BJ (cell line): ENCODE measurements around the gene CHSY1. TPM values are rescaled to one million over a fixed set of nuclear protein-coding genes. Genes with fewer than 3 reads are reported as not detected.

Experiments used
- CTCF ChIA-PET: fragments of 350-600 bp; formaldehyde crosslinking; extraction: SDS; loops from one replicate; lab custom pipeline; 2021; ENCODE audit warnings: antibody characterized with exemption, inconsistent platforms; lab: Yijun Ruan, JAX
- POLR2A ChIA-PET: fragments of 300-600 bp; sonication (Branson Sonifier 250); formaldehyde crosslinking; extraction: SDS; loops from one replicate; lab custom pipeline; 2021; ENCODE audit warnings: antibody characterized with exemption; lab: Charles Lee
- DNase-seq: peaks from one replicate; pipeline ENCODE4 v3.0.0-alpha.2; 2011; ENCODE audit warnings: low read depth
- H3K27me3 ChIP-seq: 2 replicates; pipeline ENCODE4 v1.6.0; 2011; ENCODE audit warnings: low read length; ENCODE audit not compliant: control insufficient read depth, insufficient read depth
- H3K36me3 ChIP-seq: 2 replicates; pipeline ENCODE4 v1.5.1; 2011; ENCODE audit warnings: low read length; ENCODE audit not compliant: control insufficient read depth, insufficient read depth
- H3K4me3 ChIP-seq: 2 replicates; pipeline ENCODE4 v1.5.1; 2011; ENCODE audit warnings: low read depth, mild to moderate bottlenecking, control low read depth, low read length
- CTCF ChIP-seq: IDR thresholded peaks from 2 replicates; pipeline ENCODE4 v1.5.1; 2011; ENCODE audit warnings: low read depth, mild to moderate bottlenecking, control low read depth, inconsistent platforms, low read length, moderate library complexity; ENCODE audit not compliant: insufficient read depth
- polyA plus RNA-seq: library from polyadenylated mRNA; depleted of rRNA; stranded (reverse); fragments of >200 nt; gene quantifications from 2 replicates; pipeline ENCODE4 v1.2.3, GENCODE V29; 2011

Gene CHSY1
- polyA plus RNA-seq, 1 experiment = 17.7 TPM

GRCh38 chr15:101256757-101257156 is 4.9 kb upstream of the CHSY1 start:
- TF ChIP-seq CTCF = no peak
- no peak overlapping the region for H3K4me3 ChIP-seq
- no peaks in the 10 kb centered on the region for H3K27me3 ChIP-seq
- POLR2A ChIA-PET = no interaction called here
- CTCF ChIA-PET = interaction anchor here (1.1 to 3.4 kb wide), 5 partner anchors 52 to 245 kb away, joined by 3 to 73 read pairs (median 13); no protein-coding TSS in a partner anchor
- DNase-seq = no peak
- no peaks in the 10 kb centered on the region for H3K36me3 ChIP-seq

DNA sequence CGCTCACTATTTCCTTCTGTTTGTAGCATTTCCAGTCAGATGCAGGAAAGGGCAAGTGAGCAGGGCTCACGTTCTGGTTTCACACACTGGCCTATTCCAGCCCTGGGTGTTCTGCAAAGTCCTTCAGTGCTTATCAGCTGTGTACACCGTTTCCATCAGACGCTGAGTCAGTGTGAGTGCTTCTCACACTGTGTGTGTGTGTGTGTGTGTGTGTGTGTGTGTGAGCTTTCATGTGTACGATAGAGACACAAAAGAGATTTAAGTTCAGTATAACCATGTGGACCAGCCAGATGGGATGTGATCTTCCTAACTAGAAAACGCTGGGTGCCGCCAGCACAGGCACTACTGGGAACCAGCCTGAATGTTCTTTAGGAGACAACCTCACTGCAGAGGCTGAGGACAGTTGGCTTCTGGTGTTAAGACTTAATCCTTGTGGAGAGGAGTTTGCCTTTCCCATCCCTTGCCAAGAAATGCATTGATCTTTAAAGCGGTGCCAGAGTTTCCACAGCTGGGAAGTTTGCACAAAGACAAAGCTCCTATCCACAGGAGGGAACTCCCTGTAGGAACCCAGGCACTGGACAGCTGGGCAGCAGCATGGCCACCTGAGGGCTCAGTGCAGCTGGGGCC is 3.9 kb upstream of the CHSY1 start:
- TF ChIP-seq CTCF = no peak
- ChIA-PET CTCF (interaction anchor here (1.0 to 3.4 kb wide), 9 partner anchors 12 to 338 kb away, joined by 3 to 73 read pairs (median 4); no protein-coding TSS in a partner anchor), POLR2A (no interaction called here)
- DNase-seq = no peak
- Histone ChIP-seq H3K27me3 (no peaks in the 10 kb centered on the region), H3K36me3 (no peaks in the 10 kb centered on the region), H3K4me3 (no peak overlapping the region)

GRCh38 chr15:101255051-101255395 is 3.2 kb upstream of the CHSY1 start:
- Histone ChIP-seq H3K27me3 (no peaks in the 10 kb centered on the region), H3K36me3 (no peaks in the 10 kb centered on the region), H3K4me3 (no peak overlapping the region)
- no peak for DNase-seq
- no peak for TF ChIP-seq CTCF
- CTCF ChIA-PET = interaction anchor here (1.0 to 2.2 kb wide), 7 partner anchors 12 to 337 kb away, joined by 3 to 9 read pairs (median 4); no protein-coding TSS in a partner anchor
- POLR2A ChIA-PET = no interaction called here

DNA sequence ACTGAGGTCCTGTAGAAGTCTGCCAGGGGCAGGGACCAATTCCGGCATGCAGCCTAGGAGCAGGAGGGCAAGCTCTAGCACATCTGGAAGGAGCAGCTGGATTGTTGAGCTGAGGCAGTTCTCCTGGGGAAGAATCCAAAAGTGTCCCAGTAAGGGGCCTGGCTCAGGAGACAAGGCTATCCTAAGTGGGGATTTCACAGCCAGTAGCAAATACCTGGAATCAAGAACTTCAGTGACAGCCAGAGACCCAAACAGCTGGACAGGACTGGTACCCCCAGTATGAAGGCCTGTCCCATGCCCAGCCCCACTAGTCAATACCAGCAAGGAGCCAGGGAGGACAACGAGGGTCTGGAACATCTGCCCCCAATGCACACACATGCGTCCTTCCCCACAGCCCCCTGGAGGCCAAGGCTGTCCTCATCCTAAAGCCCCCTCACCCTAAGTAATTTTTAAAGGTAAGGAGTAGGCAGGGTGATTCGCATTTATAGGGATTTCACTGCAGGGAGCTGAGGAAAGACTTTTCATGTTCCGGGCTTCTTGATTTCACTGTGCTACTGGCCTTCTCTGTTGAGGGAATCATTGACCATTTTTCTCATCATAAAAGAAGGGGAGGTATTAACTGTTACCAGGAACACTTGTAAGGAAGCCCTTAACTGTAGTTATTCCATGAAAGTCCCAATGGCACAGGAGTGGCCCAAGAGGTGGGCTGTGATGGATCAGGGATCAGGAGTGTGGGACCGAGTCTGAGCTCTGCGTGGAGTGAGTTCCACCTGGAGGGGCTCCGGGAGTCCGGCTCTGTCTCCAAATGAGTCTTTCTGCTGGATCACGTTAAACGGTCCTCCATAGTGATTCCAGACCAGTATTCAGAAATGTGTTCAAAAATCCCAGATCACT is 2.6 kb upstream of the CHSY1 start:
- TF ChIP-seq CTCF = no peak
- no peaks in the 10 kb centered on the region for H3K36me3 ChIP-seq
- CTCF ChIA-PET = interaction anchor here (1.0 to 2.2 kb wide), 8 partner anchors 13 to 337 kb away, joined by 3 to 9 read pairs (median 4); no protein-coding TSS in a partner anchor

GRCh38 chr15:101252836-101253235 is 988 bp upstream of the CHSY1 start:
- peak overlapping the region; percentile 78 for H3K4me3 ChIP-seq
- CTCF ChIA-PET = interaction anchor here (1.1 to 1.8 kb wide), 5 partner anchors 9 to 244 kb away, joined by 3 to 12 read pairs (median 6); no protein-coding TSS in a partner anchor
- H3K27me3 ChIP-seq = no peaks in the 10 kb centered on the region
- no peak for DNase-seq
- POLR2A ChIA-PET = no interaction called here
- H3K36me3 ChIP-seq = no peaks in the 10 kb centered on the region
- TF ChIP-seq CTCF = no peak

More for the DNA sequence above, 2.6 kb upstream of the CHSY1 start:
- Histone ChIP-seq H3K27me3 (no peaks in the 10 kb centered on the region), H3K4me3 (no peak overlapping the region)
- POLR2A ChIA-PET = no interaction called here
- DNase-seq = no peak
